ENCODE data around the gene ATPAF1.

The ATPAF1 gene

GRCh38 chr1:46606255-46606965 is 61.8 kb downstream of the ATPAF1 start:
- Mint-ChIP-seq H3K4me1 (ENCODE audit: low read depth) (peaks cover 51% of the 10 kb centered on the region), H3K36me3 (ENCODE audit: low read depth) (peaks cover 57% of the 10 kb centered on the region)

GRCh38 chr1:46605232-46605631 is 62.9 kb downstream of the ATPAF1 start:
- H3K27ac Mint-ChIP-seq: peak overlapping the region; percentile 74
- H3K9me3 Mint-ChIP-seq: no peaks in the 10 kb centered on the region
- H3K4me3 Mint-ChIP-seq: peak overlapping the region; percentile 92
- peaks cover 53% of the 10 kb centered on the region for H3K4me1 Mint-ChIP-seq (ENCODE audit: low read depth)
- no peaks in the 10 kb centered on the region for H3K27me3 Mint-ChIP-seq (ENCODE audit: low read depth)
- peaks cover 55% of the 10 kb centered on the region for H3K36me3 Mint-ChIP-seq (ENCODE audit: low read depth)

More at GRCh38 chr1:46606255-46606965, 61.8 kb downstream of the ATPAF1 start:
- no peaks in the 10 kb centered on the region for H3K27me3 Mint-ChIP-seq (ENCODE audit: low read depth)
- H3K9me3 Mint-ChIP-seq: no peaks in the 10 kb centered on the region
- no peak overlapping the region for H3K27ac Mint-ChIP-seq
- peak overlapping the region; percentile 74 for H3K4me3 Mint-ChIP-seq

GRCh38 chr1:46603858-46604549 is 64.2 kb downstream of the ATPAF1 start, which contains the start of gene MKNK1:
Gene MKNK1 (minus strand): TSS chr1:46604268. CDS start chr1:46583327, 20,941 bp downstream.
- peak within 1 kb of the TSS; percentile 89 for H3K27ac Mint-ChIP-seq
- H3K9me3 Mint-ChIP-seq: no peaks in the 10 kb centered on the region
- H3K4me3 Mint-ChIP-seq: peak within 1 kb of the TSS; percentile 92
- peaks cover 64% of the 10 kb centered on the region for H3K4me1 Mint-ChIP-seq (ENCODE audit: low read depth)
- H3K36me3 Mint-ChIP-seq (ENCODE audit: low read depth): peaks cover 46% of the 10 kb centered on the region
- H3K27me3 Mint-ChIP-seq (ENCODE audit: low read depth): no peaks in the 10 kb centered on the region

- Mint-ChIP-seq H3K4me3 (peak overlapping the region; percentile 92), H3K36me3 (ENCODE audit: low read depth) (peaks cover 41% of the 10 kb centered on the region), H3K27me3 (ENCODE audit: low read depth) (no peaks in the 10 kb centered on the region), H3K9me3 (no peaks in the 10 kb centered on the region), H3K4me1 (ENCODE audit: low read depth) (peaks cover 69% of the 10 kb centered on the region), H3K27ac (peak overlapping the region; percentile 89)
These were observed 64.7 kb downstream of the ATPAF1 start for GRCh38 chr1:46603481-46603857.

GRCh38 chr1:46601257-46602007 is 66.7 kb downstream of the ATPAF1 start:
- no peaks in the 10 kb centered on the region for H3K9me3 Mint-ChIP-seq
- no peak overlapping the region for H3K27ac Mint-ChIP-seq
- H3K36me3 Mint-ChIP-seq (ENCODE audit: low read depth): peaks cover 43% of the 10 kb centered on the region
- H3K27me3 Mint-ChIP-seq (ENCODE audit: low read depth): no peaks in the 10 kb centered on the region
- H3K4me1 Mint-ChIP-seq (ENCODE audit: low read depth): peaks cover 78% of the 10 kb centered on the region
- H3K4me3 Mint-ChIP-seq: peak overlapping the region; percentile 79

GRCh38 chr1:46599059-46599970 is 68.8 kb downstream of the ATPAF1 start:
- Mint-ChIP-seq H3K27ac (peak overlapping the region; percentile 27), H3K4me3 (peak overlapping the region; percentile 9), H3K4me1 (ENCODE audit: low read depth) (peaks cover 75% of the 10 kb centered on the region), H3K9me3 (no peaks in the 10 kb centered on the region), H3K27me3 (ENCODE audit: low read depth) (no peaks in the 10 kb centered on the region), H3K36me3 (ENCODE audit: low read depth) (peaks cover 47% of the 10 kb centered on the region)

- no peaks in the 10 kb centered on the region for H3K9me3 Mint-ChIP-seq
- H3K27ac Mint-ChIP-seq: peak overlapping the region; percentile 39
- peaks cover 62% of the 10 kb centered on the region for H3K36me3 Mint-ChIP-seq (ENCODE audit: low read depth)
- H3K27me3 Mint-ChIP-seq (ENCODE audit: low read depth): no peaks in the 10 kb centered on the region
- no peak overlapping the region for H3K4me3 Mint-ChIP-seq
- H3K4me1 Mint-ChIP-seq (ENCODE audit: low read depth): peaks cover 83% of the 10 kb centered on the region
These were observed 71.3 kb downstream of the ATPAF1 start for GRCh38 chr1:46596846-46597245.

- H3K9me3 Mint-ChIP-seq: no peaks in the 10 kb centered on the region
- peaks cover 63% of the 10 kb centered on the region for H3K36me3 Mint-ChIP-seq (ENCODE audit: low read depth)
- H3K27me3 Mint-ChIP-seq (ENCODE audit: low read depth): no peaks in the 10 kb centered on the region
- H3K4me3 Mint-ChIP-seq: no peak overlapping the region
- peaks cover 82% of the 10 kb centered on the region for H3K4me1 Mint-ChIP-seq (ENCODE audit: low read depth)
- peak overlapping the region; percentile 21 for H3K27ac Mint-ChIP-seq
These were observed 72.1 kb downstream of the ATPAF1 start for GRCh38 chr1:46596036-46596435.

GRCh38 chr1:46595127-46595526 is 73.0 kb downstream of the ATPAF1 start:
- H3K27ac Mint-ChIP-seq: peak overlapping the region; percentile 75
- peak overlapping the region; percentile 58 for H3K4me3 Mint-ChIP-seq
- peaks cover 81% of the 10 kb centered on the region for H3K4me1 Mint-ChIP-seq (ENCODE audit: low read depth)
- H3K9me3 Mint-ChIP-seq: peaks cover 6% of the 10 kb centered on the region
- H3K36me3 Mint-ChIP-seq (ENCODE audit: low read depth): peaks cover 66% of the 10 kb centered on the region
- H3K27me3 Mint-ChIP-seq (ENCODE audit: low read depth): no peaks in the 10 kb centered on the region

GRCh38 chr1:46594063-46594462 is 74.1 kb downstream of the ATPAF1 start:
- Mint-ChIP-seq H3K27me3 (ENCODE audit: low read depth) (no peaks in the 10 kb centered on the region), H3K36me3 (ENCODE audit: low read depth) (peaks cover 74% of the 10 kb centered on the region), H3K9me3 (peaks cover 17% of the 10 kb centered on the region), H3K4me1 (ENCODE audit: low read depth) (peaks cover 70% of the 10 kb centered on the region), H3K4me3 (no peak overlapping the region), H3K27ac (peak overlapping the region; percentile 75)

GRCh38 chr1:46592823-46593222 is 75.3 kb downstream of the ATPAF1 start:
- peaks cover 75% of the 10 kb centered on the region for H3K36me3 Mint-ChIP-seq (ENCODE audit: low read depth)
- peaks cover 20% of the 10 kb centered on the region for H3K9me3 Mint-ChIP-seq
- H3K4me3 Mint-ChIP-seq: no peak overlapping the region
- no peak overlapping the region for H3K27ac Mint-ChIP-seq
- peaks cover 62% of the 10 kb centered on the region for H3K4me1 Mint-ChIP-seq (ENCODE audit: low read depth)
- no peaks in the 10 kb centered on the region for H3K27me3 Mint-ChIP-seq (ENCODE audit: low read depth)

GRCh38 chr1:46589529-46589928 is 78.6 kb downstream of the ATPAF1 start:
- H3K36me3 Mint-ChIP-seq (ENCODE audit: low read depth): peaks cover 68% of the 10 kb centered on the region
- no peak overlapping the region for H3K4me3 Mint-ChIP-seq
- H3K4me1 Mint-ChIP-seq (ENCODE audit: low read depth): peaks cover 40% of the 10 kb centered on the region
- no peak overlapping the region for H3K27ac Mint-ChIP-seq
- no peaks in the 10 kb centered on the region for H3K27me3 Mint-ChIP-seq (ENCODE audit: low read depth)
- H3K9me3 Mint-ChIP-seq: peaks cover 20% of the 10 kb centered on the region

GRCh38 chr1:46587069-46587468 is 81.1 kb downstream of the ATPAF1 start:
- Mint-ChIP-seq H3K36me3 (ENCODE audit: low read depth) (peaks cover 64% of the 10 kb centered on the region), H3K4me3 (no peak overlapping the region), H3K27me3 (ENCODE audit: low read depth) (no peaks in the 10 kb centered on the region), H3K9me3 (peaks cover 20% of the 10 kb centered on the region), H3K4me1 (ENCODE audit: low read depth) (peaks cover 42% of the 10 kb centered on the region), H3K27ac (no peak overlapping the region)

All from T-helper 1 cell treated with Interleukin-12 subunit alpha and Interleukin-12 subunit beta and Interleukin-4 antibody, amounts not matched to agents 30 μg/mL and 1 μg/mL, for 36 hours (primary cell).